Astrocyte (in vitro differentiated cells and primary cell): ENCODE data around the gene YPEL3. TPM values are rescaled to one million over a fixed set of nuclear protein-coding genes. Genes with fewer than 3 reads are reported as not detected.

ENCODE experiments used
- DNase-seq: peaks from one replicate; pipeline ENCODE4 v3.0.0-alpha.2; 2010; ENCODE audit warnings: low read depth
- FAIRE-seq: peaks from 2 replicates; lab custom pipeline; 2011; peaks lifted over from hg19 to GRCh38; lab: Jason Lieb, UNC
- H2AFZ ChIP-seq: 2 replicates; pipeline ENCODE4 v1.6.0; 2012; ENCODE audit warnings: low read depth, low read length, inconsistent platforms
- H3K27ac ChIP-seq: 2 replicates; pipeline ENCODE4 v1.5.1; 2011; ENCODE audit warnings: low read depth, low read length, inconsistent platforms
- H3K27me3 ChIP-seq: 2 replicates; pipeline ENCODE4 v1.6.0; 2011; ENCODE audit warnings: low read length, inconsistent platforms; ENCODE audit not compliant: insufficient read depth
- H3K36me3 ChIP-seq: 2 replicates; pipeline ENCODE4 v1.5.1; 2011; ENCODE audit warnings: low read length, inconsistent platforms; ENCODE audit not compliant: insufficient read depth
- H3K4me1 ChIP-seq: 2 replicates; pipeline ENCODE4 v1.5.1; 2011; ENCODE audit warnings: low read length, inconsistent platforms; ENCODE audit not compliant: insufficient read depth
- H3K4me2 ChIP-seq: 2 replicates; pipeline ENCODE4 v1.6.0; 2012; ENCODE audit warnings: low read length, inconsistent platforms
- H3K4me3 ChIP-seq: 2 replicates; pipeline ENCODE4 v1.5.1; 2011; ENCODE audit warnings: low read depth, mild to moderate bottlenecking, low read length, inconsistent platforms; ENCODE audit not compliant: insufficient read depth
- H3K79me2 ChIP-seq: 2 replicates; pipeline ENCODE4 v1.6.0; 2012; ENCODE audit warnings: mild to moderate bottlenecking, low read length, inconsistent platforms; ENCODE audit not compliant: insufficient read depth
- H3K9ac ChIP-seq: 2 replicates; pipeline ENCODE4 v1.6.0; 2012; ENCODE audit warnings: mild to moderate bottlenecking, low read length, inconsistent platforms
- H3K9me3 ChIP-seq: 2 replicates; pipeline ENCODE4 v1.5.1; 2012; ENCODE audit warnings: low read depth, mild to moderate bottlenecking, low read length, inconsistent platforms; ENCODE audit not compliant: insufficient read depth
- H4K20me1 ChIP-seq: 2 replicates; pipeline ENCODE4 v1.6.0; 2012; ENCODE audit warnings: low read length, inconsistent platforms; ENCODE audit not compliant: insufficient read depth
- H3K27ac Mint-ChIP-seq: one replicate; pipeline ENCODE4 v1.8.0; 2021; ENCODE audit warnings: mild to moderate bottlenecking, mixed read lengths; ENCODE audit not compliant: unreplicated experiment
- H3K27me3 Mint-ChIP-seq: one replicate; pipeline ENCODE4 v1.8.0; 2021; ENCODE audit warnings: low read depth, mixed read lengths; ENCODE audit not compliant: unreplicated experiment
- H3K36me3 Mint-ChIP-seq: one replicate; pipeline ENCODE4 v1.8.0; 2021; ENCODE audit warnings: low read depth, mixed read lengths; ENCODE audit not compliant: unreplicated experiment
- H3K4me1 Mint-ChIP-seq: one replicate; pipeline ENCODE4 v1.8.0; 2021; ENCODE audit warnings: low read depth, mixed read lengths; ENCODE audit not compliant: unreplicated experiment
- H3K4me3 Mint-ChIP-seq: one replicate; pipeline ENCODE4 v1.8.0; 2021; ENCODE audit warnings: mild to moderate bottlenecking, moderate library complexity, mixed read lengths; ENCODE audit not compliant: unreplicated experiment
- H3K9me3 Mint-ChIP-seq: one replicate; pipeline ENCODE4 v1.8.0; 2021; ENCODE audit warnings: mild to moderate bottlenecking, mixed read lengths; ENCODE audit not compliant: unreplicated experiment
- CTCF ChIP-seq: IDR thresholded peaks from 2 replicates; pipeline ENCODE4 v1.5.1; 2011; ENCODE audit warnings: low read depth, mild to moderate bottlenecking, inconsistent platforms, low read length, moderate library complexity; ENCODE audit not compliant: insufficient read depth
- EZH2 ChIP-seq: IDR thresholded peaks from 2 replicates; pipeline ENCODE4 v1.6.1; 2012; ENCODE audit warnings: mild to moderate bottlenecking, low read length, inconsistent platforms; ENCODE audit not compliant: insufficient read depth
- total RNA-seq: library from RNA; stranded (reverse); gene quantifications from 2 replicates; pipeline ENCODE4 v1.2.1, GENCODE V29; 2021

YPEL3 gene
- total RNA-seq, 1 donor from 2014 or later: 20.5 TPM

DNA sequence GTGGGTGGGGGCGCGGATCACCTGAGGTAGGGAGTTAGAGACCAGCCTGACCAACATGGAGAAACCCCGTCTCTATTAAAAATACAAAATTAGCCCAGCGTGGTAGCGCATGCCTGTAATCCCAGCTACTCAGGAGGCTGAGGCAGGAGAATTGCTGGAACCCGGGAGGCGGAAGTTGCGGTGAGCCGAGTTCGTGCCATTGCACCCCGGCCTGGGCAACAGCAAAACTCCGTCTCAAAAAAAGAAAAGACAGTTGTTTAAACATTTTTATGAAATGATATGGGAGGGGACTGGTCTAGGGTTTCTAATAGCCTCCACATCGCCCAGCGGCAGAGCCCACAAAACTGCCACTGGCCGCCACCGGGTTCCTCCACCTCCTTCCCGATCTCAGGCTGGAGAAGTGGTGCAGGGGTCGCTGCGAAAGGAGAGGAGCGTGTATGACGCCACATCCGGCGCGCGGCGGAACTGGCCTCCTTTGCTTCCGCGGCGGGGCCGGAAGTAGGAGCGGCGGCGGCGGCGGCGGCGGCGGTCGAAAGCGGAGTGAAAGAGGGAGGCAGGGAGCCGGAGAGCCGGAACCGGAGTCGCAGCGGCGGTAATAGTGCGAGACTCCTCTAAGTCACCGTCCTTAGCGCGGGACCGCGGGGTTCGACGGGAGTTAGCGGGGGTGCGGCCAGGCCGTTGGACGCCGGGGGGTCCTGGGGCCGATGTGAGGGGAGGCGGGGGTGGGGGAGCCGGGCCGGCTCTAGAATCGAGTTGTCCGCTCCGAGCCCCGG, 20.3 kb downstream of the YPEL3 start, which contains the start of gene PPP4C:
PPP4C (plus strand) TSS at position 492 of the 773 bp plus-strand sequence. CDS start 384 bp downstream, outside the sequence.
- Histone ChIP-seq H3K4me1 (peaks cover 26% of the 10 kb centered on the region), H3K9ac (peak within 1 kb of the TSS; percentile 96), H3K27me3 (no peaks in the 10 kb centered on the region), H4K20me1 (peaks cover 59% of the 10 kb centered on the region), H3K27ac (peak within 1 kb of the TSS; percentile 81), H3K9me3 (no peaks in the 10 kb centered on the region), H3K4me3 (peak within 1 kb of the TSS; percentile 97), H3K36me3 (peaks cover 29% of the 10 kb centered on the region), H2AFZ (peak within 1 kb of the TSS; percentile 61), H3K79me2 (peaks cover 64% of the 10 kb centered on the region), H3K4me2 (peak within 1 kb of the TSS; percentile 96)
- FAIRE-seq: no peak
- no peaks in the 10 kb centered on the region for H3K9me3 Mint-ChIP-seq
- peaks cover 19% of the 10 kb centered on the region for H3K36me3 Mint-ChIP-seq
- TF ChIP-seq CTCF (no peak), EZH2 (no peak)
- H3K27ac Mint-ChIP-seq: peak within 1 kb of the TSS; percentile 97
- no peaks in the 10 kb centered on the region for H3K27me3 Mint-ChIP-seq
- H3K4me3 Mint-ChIP-seq: peak within 1 kb of the TSS; percentile 96
- DNase-seq: peak; percentile 79
- H3K4me1 Mint-ChIP-seq: peaks cover 32% of the 10 kb centered on the region

GRCh38 chr16:30070490-30070889, 25.5 kb downstream of the YPEL3 start:
- Mint-ChIP-seq H3K4me3 (peak overlapping the region; percentile 98), H3K4me1 (peaks cover 40% of the 10 kb centered on the region), H3K27ac (no peak overlapping the region), H3K9me3 (no peaks in the 10 kb centered on the region), H3K27me3 (no peaks in the 10 kb centered on the region), H3K36me3 (peaks cover 40% of the 10 kb centered on the region)
- FAIRE-seq (no peak), DNase-seq (no peak)
- H3K36me3 ChIP-seq: peaks cover 39% of the 10 kb centered on the region
- peak overlapping the region; percentile 41 for H3K9ac ChIP-seq
- H3K4me1 ChIP-seq: peaks cover 42% of the 10 kb centered on the region
- TF ChIP-seq EZH2 (no peak), CTCF (no peak)
- no peaks in the 10 kb centered on the region for H3K27me3 ChIP-seq
- H2AFZ ChIP-seq: no peak overlapping the region
- H3K4me2 ChIP-seq: peak overlapping the region; percentile 78
- peaks cover 64% of the 10 kb centered on the region for H3K79me2 ChIP-seq
- H3K27ac ChIP-seq: peak overlapping the region; percentile 18
- no peak overlapping the region for H3K4me3 ChIP-seq
- H3K9me3 ChIP-seq: no peaks in the 10 kb centered on the region
- H4K20me1 ChIP-seq: peaks cover 63% of the 10 kb centered on the region
